ENCODE measurements around the gene ACVR1.

Gene ACVR1

DNA sequence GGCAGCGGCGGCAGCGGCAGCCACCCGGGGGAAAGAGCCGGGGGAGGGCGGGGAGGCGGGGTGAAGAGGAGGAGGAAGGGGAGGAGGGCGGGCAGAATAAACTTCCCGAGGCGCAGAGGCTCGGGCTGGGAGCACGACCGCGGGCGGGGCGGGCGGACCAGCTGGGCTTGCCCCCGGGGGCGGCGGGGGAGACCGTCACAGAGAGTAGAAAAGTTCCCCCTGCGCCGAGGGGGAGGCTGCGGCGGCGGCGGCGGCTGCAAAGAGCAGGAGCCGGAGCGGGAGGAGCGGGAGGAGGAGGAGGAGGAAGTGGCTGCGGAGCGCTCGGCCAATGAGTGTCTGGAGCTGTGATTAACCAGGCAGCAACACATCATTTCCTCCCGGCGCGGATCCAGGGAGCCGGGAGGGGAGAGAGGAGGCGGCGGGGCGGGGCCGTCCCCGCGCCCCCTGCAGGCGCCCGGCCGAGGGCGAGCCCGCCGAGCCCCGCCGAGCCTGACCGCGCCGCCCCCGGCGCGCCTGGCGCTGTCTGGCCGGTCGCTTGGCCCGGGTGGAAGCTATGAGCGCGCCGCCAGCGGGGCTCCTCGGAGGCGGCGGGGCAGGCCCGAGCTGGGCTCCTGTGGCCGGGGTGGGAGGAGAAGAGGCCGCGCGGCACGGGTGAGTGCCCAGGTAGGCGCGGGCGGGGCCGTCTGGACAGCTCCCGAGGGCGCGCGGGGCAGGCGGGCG lies at the start of gene ACVR1:
ACVR1 (minus strand) TSS at position 265 of the 720 bp plus-strand sequence. CDS start 76,837 bp downstream, outside the sequence.
- DNase-seq: peak; percentile 91

DNA sequence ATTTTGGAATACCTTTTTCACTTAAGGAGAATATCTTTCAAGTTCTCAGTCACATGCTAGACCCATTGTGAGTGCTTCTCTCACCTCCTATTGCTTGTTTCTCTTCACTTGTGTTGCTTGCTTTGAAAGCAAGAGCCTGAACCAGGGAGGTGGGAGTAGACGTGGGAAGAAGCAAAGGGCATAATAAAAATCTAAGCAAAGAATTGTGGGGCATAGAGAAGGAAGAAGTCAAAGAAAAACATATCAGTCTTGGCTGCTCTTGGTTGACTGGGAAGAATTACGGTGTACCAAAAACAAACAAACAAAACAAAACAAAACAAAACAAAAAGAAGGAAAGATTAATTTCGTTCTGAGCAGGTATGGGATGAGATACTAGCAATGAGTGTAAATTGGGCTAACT lies 48.9 kb upstream of the ACVR1 start:
- DNase-seq: no peak

DNA sequence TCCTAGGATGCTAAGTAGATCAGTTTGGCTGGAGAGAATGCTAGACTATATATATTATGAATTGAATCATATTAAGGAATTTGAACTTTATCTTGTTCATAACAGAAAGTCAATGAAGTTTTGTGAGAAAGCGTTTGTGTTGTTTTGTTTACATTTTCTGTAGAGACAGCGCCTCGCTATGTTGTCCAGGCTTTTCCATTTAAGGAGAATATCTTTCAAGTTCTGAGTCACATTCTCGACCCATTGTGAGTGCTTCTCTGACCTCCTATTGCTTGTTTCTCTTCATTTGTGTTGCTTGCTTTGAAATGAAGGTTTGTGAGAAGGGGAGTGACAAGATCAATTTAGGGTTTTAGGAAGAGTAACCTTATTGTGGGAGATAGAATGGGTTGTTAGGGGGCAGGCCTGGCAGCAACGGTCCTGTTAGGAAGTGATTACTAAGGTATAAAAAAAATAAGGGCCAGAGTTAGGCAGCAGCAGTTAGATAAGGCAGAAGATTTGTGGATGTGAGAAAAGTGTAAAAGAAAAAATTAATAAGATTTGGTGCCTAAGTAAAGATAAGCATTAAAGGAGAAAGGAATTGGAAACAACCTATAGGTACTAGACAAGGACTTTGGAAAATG lies 47.6 kb upstream of the ACVR1 start:
- DNase-seq: no peak

DNA sequence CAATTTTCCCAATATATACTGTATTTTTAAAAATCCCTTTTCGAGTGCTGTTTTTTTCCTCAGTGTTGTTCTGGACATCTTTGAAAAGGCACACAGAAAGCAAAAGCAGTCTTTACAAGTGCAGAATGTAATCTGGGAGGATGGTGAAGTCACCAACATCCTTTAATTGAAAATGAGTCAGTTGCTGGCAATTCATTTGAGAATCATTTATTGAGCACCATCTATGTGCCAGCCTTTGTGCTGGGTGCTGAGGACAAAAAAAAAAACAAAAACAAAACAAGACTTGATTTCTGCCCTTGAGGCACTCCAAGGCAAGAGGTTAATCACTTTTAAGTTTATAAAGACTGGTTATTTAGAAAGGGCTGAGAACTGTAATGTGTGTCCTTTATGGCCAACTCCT lies 46.7 kb upstream of the ACVR1 start:
- DNase-seq: no peak

DNA sequence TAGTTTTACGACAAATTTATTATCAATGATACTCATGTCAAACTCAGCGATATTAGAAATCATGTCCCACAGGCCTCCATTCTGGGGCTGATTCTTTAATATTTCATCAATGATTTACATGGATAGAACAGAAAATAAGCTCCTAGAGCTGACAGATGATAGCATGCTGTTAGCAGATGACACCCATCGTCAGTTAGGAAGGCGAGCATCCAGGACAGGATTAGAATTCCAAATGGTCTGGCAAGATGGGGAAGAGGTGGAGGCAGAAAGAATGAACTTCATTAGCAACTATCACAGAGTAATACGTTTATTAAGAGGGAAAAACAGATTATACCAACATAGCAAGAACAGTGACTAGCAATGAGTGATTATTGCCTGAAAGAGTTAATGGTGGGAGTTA lies 46.2 kb upstream of the ACVR1 start:
- no peak for DNase-seq

DNA sequence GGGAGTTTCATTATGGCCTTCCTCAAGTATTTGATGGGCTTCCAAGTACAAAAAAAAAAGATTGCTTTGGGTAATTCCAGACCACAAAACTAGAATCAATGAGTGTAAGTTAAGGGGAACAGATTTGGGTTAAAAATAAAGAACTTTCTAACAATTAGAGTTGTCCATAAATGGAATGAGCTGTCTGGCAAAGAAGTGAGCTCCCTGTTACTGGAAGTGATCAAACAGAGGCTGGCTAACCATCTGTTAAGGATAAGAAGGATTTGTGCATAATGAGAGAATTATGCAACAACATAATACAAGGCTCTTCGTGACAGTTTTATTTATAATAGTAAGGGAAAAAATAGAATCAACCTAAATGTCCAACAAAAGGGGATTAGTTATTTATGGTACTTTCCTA lies 44.6 kb upstream of the ACVR1 start:
- no peak for DNase-seq

DNA sequence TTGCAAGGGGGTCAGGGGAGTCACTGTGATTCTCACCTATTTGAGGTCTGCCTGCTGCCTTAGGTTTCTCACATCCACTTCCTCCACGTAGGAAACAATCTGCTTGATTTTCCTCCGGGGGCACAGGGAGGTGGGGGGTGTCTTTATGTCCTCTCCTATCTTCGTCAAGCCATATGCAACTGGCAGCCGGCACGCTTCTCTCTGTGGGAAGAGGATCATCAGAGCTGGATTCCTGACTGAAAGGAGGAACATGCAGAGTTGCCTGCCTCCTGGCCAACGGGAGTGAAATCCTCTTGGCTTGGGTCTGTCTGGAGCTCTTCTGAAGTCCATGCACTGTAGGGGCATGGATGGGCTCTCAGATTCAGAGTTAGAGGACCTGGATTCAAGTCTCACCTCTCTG lies 43.1 kb upstream of the ACVR1 start:
- no peak for DNase-seq

DNA sequence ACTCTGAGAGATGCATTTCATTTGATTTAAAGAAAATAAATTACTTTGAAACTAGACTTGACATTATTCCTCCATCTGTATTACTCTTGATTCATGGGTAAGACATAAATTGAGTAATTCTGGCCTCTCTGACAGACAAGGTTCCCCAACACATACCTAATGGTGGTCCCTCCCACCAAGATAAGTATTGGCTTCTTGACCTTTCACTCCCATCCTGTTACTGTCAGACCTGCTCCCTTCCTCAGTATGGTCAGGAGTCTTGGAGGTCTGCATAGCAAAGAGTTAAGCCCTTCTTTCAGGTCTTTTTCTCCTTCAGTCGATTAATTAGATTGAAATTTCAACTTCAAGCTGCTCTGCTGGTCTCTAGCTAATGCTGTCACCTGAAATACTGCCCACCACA lies 42.2 kb upstream of the ACVR1 start:
- DNase-seq: no peak

DNA sequence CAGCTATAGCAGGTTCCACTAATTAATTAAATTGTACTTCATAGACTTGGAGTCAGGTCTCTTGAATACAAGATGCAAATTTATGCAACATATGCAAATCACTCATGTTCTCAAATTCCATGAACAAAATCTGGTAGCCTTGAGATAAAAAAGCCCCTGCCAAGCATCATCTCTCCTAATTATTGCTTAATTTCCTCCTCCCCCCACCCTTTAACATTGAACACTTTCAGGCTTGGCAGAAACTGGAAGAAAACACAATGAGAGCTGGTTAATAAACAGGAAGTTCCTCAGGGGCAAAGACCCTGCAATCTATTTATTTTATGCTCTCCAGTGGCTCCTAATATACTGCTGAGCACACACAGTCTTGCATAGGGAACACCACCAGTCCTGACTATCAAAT lies 35.6 kb upstream of the ACVR1 start:
- DNase-seq: no peak

DNA sequence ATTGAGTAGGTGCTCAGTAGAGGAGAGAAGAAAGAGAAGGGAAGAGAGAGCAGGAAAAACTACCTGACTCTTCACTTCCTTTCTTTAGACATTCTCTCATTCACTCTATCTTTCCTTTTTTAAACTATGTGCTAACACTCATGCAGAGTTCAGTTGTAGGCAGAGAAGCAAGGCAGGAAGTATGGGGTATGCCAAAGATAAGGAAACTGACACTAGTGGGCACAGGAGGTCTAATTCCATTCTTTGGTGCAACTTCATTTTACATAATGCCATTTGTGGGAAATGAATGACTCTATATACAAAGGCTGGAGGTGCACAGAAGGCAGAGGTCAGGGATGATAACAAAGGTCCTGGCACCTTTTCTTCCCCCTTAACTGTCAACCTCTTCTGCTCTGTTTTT lies 35.1 kb upstream of the ACVR1 start:
- DNase-seq: no peak

DNA sequence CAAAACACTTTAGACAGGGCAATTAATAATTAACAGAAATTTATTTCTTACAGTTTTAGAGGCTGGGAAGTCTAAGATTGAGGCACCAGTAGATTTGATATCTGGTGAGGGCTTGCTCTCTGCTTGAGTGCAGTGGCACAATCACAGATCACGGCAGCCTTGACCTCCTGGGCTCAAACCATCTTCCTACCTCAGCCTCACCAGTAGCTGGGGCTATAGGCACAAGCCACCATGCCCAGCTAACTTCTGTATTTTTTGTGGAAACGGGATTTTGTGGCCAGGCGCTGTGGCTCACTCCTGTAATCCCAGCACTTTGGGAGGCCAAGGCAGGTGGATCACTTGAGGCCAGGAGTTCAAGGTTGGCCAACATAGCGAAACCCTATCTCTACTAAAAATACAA lies 29.0 kb upstream of the ACVR1 start:
- DNase-seq: no peak

DNA sequence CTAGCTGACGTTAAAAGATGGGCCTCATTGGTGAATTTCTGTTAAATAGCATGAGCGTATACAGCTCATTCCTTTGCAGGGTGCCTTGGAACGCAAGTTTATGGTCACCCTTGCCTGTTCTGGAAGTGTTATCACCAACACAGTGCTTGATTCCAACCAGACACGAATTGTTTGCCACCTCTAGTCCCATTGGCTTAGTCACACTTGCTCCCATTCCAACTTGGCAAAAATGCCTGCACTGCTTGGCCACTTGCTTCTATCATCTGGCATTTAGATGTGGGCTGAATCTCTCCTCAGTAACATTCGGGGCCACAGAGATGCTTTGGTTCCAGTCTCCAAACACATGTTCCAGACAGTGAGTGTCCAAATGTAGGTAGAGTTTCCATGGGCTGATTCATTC lies 27.5 kb upstream of the ACVR1 start:
- DNase-seq: no peak

DNA sequence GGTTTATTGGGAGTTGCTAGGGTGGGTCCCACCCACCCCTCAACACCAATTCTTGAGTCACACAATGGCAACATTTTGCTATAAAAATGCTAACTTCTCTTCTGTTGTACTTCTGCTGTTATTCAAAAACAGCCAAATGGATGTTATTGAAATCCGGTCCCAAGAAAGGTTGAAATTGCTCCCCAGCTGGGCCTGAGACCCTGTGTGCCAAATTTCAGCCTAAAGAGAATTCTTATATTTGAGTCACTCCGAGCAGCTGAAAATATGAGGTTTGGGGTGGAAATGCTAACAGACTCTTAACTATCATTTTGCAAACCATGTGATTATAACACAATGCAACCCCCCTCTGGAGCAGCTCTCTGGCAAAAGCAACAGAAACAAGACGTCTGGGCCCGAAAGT lies 27.0 kb upstream of the ACVR1 start:
- no peak for DNase-seq

DNA sequence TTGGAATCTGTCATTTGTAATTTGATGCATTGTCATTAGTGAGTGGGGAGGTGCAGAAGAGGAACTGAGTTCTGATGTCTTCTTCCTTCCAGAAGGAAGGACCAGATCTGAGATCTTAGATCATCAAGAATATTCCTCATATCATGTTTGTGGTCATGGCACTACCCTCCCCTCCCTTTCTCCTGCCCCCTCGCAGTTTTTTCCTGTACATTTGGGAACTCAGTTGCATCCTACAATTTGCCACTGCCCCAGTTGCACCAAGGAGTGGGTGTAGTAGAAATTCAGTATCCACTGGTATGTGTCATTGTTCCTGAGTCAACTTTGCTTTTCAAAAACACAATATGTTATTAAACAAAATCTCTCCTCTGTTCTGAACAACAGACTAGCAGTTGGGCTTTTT lies 26.6 kb upstream of the ACVR1 start:
- DNase-seq: no peak

DNA sequence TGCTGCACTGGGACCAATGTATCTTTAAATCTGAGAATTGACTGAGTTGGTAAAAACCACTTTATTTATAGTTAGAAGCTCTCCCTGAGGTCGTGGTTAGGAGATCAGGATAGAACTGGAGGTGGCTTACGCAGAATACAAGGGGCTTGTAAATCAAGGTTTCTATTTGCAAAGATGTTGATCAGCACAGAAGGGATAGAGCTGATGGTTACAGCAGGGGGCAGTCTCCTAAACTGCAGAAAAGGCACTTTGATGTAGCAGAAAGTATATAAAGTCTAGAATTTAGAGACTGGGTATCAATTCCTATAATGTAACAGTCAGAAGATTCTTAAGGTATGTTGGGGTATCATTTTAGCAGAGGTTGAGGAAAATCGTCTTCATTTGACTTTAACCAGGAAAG lies 25.2 kb upstream of the ACVR1 start:
- DNase-seq: no peak

DNA sequence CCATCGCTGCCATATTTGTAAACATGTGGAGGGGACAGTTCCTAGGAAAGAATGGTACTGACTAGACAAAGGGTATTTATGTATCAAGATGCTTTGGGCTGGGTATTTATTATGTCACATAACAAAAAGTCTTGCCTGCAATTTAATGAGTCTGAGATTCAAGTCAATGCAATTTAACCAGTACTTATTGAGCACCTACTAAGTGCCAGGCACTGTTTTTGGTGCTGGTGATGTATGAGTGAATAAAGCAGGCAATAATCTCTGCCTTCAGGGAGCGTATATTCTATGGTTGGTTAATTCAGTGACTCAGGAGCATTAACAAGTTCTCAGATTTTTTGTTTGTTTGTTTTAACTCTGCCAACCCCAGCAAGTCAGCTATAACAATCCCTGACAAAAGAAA lies 24.6 kb upstream of the ACVR1 start:
- no peak for DNase-seq

DNA sequence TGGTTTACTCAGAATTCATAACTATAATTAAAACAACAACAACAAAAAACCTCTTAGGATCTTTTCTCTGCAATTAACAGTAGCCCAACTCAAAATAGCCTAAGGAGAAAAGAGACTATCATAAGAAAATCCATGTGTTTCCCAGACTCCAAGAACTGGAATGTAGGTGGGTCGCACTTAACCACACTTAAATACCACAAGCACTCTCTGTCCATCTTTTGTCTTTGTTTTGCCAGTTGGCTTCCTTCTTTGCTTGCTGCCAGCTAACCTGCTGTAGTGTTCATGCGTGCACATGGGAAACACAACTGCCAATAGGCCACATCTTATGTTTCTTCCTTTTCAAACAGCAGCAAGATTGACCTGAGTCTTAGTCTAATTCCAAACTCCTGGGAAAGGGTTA lies 24.1 kb upstream of the ACVR1 start:
- no peak for DNase-seq

DNA sequence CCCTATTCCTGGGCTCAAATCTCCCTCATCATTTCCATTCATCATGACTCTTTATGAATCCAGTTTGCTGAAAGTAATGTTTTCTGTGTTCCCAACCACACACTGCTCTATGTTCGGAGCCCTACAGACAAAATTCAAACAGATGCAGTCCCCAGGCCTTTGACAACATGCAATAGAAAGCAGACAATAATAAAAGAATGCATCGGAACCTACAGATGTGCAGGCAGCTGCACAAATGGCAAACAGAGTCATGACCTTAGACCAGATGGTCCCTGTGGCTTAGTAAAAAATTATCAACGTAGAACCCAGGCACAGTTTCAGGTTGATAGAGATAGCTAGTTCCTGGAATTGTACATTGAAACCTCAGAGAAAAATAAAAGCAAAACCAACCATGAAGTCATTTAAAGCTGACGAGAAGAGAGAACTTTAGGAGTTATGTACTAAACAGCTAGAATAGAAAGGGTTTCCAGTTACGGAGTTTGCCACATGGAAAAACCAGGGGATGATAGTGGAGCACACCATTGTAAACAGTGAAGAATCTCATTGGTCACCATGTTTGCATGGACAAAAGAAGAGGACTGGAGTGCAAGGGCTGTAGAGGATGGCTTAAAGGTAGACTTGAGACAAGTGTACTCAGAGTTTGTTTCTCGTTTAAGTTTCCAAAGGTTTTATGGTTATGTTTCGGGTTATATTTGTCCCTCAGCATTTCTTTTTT lies 23.2 kb upstream of the ACVR1 start:
- no peak for DNase-seq

DNA sequence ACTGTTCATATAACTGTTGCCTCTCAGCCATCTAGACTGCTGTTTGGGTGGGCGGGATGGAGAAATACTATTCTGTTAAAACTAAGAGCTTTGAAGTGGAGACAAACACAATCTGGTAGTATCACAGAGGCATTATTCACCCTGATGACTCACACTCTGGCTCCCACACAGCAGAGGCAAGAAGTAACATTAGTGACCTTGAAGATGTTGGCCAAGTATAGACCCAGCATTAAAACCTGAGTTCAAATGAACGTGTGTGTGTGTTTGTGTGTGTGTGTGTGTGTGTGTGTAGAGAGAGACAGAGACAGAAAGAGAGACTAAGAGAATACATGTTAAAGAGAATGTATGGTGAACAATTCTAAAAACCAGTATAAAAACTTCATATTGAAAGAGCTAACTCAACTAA lies 22.5 kb upstream of the ACVR1 start:
- DNase-seq: no peak

DNA sequence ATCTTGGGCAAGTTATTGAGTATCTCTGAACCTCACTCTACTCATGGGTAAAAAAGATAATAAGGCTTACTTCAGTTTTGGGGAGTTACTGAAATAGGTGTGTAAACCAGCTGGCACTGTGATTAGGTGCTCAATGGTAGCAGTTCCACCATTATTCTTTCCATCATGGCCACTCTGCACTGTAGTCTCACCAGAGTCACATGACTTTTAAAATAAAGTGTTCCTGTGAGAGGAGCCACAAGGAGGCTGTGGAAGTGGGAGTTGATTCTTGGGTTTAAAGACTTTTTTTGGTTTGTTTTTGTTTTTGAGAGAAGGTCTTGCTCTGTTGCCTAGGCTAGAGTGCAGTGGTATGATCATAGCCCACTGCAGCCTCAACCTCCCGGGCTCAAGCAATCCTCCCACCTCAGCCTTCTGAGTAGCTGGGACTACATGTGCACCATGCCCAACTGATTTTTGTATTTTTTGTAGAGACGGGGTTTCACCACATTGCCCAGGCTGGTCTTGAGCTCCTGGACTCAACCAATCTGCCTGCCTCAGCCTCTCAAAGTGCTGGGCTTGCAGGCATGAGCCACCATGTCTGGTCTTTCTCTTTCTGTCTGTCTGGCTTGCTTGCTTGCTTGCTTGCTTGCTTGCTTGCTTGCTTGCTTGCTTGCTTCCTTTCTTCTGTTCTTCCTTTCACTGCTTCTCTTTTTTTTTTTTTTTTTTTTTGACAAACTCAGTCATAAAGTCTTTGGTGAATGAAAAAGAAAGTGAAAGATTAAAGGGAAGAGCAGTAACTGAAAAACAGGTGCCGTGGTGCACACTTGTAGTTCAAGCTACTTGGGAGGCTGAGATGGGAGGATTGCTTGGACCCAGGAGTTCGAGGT lies 21.2 kb upstream of the ACVR1 start:
- no peak for DNase-seq

DNA sequence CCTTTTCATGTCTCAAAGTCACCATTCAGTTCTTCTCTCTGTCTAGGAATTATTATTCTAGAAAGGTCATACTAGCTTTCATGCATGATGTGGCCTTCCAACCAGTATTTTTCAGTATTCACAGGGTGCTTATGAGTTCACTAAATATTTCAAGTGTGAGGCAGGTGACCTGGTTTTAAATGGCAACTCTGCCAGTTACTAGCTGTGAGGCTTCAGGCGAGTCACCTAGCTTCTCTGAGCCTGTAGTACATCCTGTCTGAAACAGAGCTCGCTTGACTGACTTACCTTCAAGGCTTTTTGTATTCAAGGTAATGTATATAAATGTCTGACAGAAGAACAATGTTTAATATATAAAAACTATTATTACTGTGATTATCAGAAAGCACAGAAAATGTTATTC lies 19.4 kb upstream of the ACVR1 start:
- DNase-seq: no peak

DNA sequence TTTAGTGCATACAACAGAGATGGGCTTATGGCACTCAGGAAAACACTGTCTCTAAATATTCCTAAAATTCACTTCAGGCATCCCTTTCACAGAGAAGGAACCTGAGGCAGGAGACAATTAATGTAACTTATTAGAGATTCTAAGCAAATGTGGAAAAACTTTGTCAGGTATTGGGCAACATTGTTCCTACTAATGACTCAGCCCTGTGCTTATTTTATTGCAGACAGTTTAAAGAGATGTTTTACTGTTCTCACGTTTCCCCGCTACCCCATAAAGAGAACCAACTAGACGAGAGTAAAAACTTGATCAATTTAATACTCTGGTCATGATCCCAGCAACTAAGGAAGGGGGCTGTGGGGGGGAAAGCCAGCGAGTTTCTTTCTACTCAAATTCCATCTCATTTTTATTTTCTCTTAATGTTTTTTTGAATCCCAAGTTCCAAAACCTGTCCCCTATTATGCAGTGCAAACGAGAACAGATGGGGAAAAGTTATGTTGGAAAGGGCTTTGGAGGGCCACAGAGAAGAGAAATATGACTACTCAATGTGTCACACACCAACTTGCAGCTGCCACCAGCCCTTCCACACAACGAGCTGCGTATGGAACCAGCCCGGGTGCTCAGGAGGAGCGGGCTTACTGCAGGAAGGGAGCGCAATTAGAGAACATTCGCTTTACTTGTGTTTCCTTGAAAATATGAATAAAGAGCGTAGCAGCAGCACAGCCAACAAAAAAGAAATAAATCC lies 18.7 kb upstream of the ACVR1 start:
- no peak for DNase-seq

DNA sequence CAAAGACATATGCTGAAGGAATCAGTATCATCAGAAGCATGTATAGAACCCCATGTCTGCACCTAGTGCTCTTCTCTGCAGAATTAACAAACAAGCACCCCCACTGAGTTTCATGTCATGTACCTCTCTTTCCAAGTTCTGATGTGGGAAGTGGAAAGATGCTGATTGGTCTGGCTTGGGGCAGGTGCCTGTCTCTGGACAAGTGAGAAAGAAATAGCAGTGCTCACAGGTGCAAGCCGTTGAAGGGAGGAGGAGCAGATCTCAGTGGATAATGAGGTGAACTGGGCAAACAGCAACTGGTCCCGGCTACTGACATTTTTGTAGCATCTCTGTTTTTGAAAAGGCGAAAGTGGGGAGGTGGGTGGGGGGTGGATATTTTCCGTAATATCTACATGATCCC lies 17.5 kb upstream of the ACVR1 start:
- no peak for DNase-seq
